ENCODE data around the gene ADCY5.

GRCh38 chr3:123275691-123276090 is 173.2 kb downstream of the ADCY5 start:
- TF ChIP-seq BHLHE40 (IDR thresholded peaks at IDR 0.05; ENCODE audit: low read depth, low read length), result no peak
- no peak for TF ChIP-seq USF2 (IDR thresholded peaks at IDR 0.05)
- TF ChIP-seq ZSCAN20 (CRISPR knock-in tag; IDR thresholded peaks at IDR 0.05), result no peak
- TF ChIP-seq KDM5A (IDR thresholded peaks at IDR 0.05), result no peak
- no peak for TF ChIP-seq KDM1A (IDR thresholded peaks at IDR 0.05; ENCODE audit: low read depth)
- TF ChIP-seq POLR2AphosphoS2 (conservative IDR thresholded peaks at IDR 0.05; ENCODE audit: low read length), result no peak
- no peak for TF ChIP-seq MAX (IDR thresholded peaks at IDR 0.05)
- TF ChIP-seq EP300 (IDR thresholded peaks at IDR 0.05), result no peak
- no peak for TF ChIP-seq REST (IDR thresholded peaks at IDR 0.05)
- no peak for TF ChIP-seq ESRRA (IDR thresholded peaks at IDR 0.05; ENCODE audit: borderline replicate concordance, low read length)
- no peak for TF ChIP-seq CBX2 (IDR thresholded peaks at IDR 0.05; ENCODE audit: borderline replicate concordance, low read depth)
- TF ChIP-seq CTCF (IDR thresholded peaks at IDR 0.05), result no peak

Measured in A549 (cell line).